H7 (cell line): ENCODE data around the gene ATP6V1E1. TPM values are rescaled to one million over a fixed set of nuclear protein-coding genes. Genes with fewer than 3 reads are reported as not detected.

Experiments used
- DNase-seq: peaks from one replicate; pipeline ENCODE4 v3.0.0; 2012
- H3K27me3 ChIP-seq: 2 replicates; pipeline ENCODE4 v1.6.0; 2011; ENCODE audit warnings: mild to moderate bottlenecking, low read length; ENCODE audit not compliant: control insufficient read depth, insufficient read depth
- H3K36me3 ChIP-seq: replicated peaks from 2 replicates; pipeline ENCODE4 v1.5.1; 2011; ENCODE audit warnings: low read length; ENCODE audit not compliant: control insufficient read depth, insufficient read depth
- H3K4me3 ChIP-seq: 2 replicates; pipeline ENCODE4 v1.5.1; 2011; ENCODE audit warnings: low read depth, mild to moderate bottlenecking, control low read depth, low read length, moderate library complexity; ENCODE audit not compliant: insufficient read depth
- total RNA-seq: library from RNA; depleted of rRNA; stranded (reverse); fragments of >200 nt; shearing (Covaris generic); gene quantifications from 2 replicates; pipeline ENCODE4 v1.2.3, GENCODE V29; 2014

The ATP6V1E1 gene
- total RNA-seq, 1 experiment from 2014 or later: 109 TPM

- H3K36me3 ChIP-seq: peaks cover 16% of the 10 kb centered on the region
- no peaks in the 10 kb centered on the region for H3K27me3 ChIP-seq
- no peak overlapping the region for H3K4me3 ChIP-seq
- DNase-seq: no peak
These were observed 16.5 kb downstream of the ATP6V1E1 start for GRCh38 chr22:17612057-17612456.

- H3K4me3 ChIP-seq: no peak overlapping the region
- DNase-seq: no peak
- peaks cover 15% of the 10 kb centered on the region for H3K36me3 ChIP-seq
- H3K27me3 ChIP-seq: no peaks in the 10 kb centered on the region
These were observed 20.5 kb downstream of the ATP6V1E1 start for GRCh38 chr22:17607891-17608521.

- no peak for DNase-seq
- peaks cover 8% of the 10 kb centered on the region for H3K36me3 ChIP-seq
- no peak overlapping the region for H3K4me3 ChIP-seq
- H3K27me3 ChIP-seq: no peaks in the 10 kb centered on the region
These were observed 22.1 kb downstream of the ATP6V1E1 start for GRCh38 chr22:17606496-17606895.

GRCh38 chr22:17603668-17604067, 24.9 kb downstream of the ATP6V1E1 start:
- Histone ChIP-seq H3K4me3 (no peak overlapping the region), H3K36me3 (peaks cover 11% of the 10 kb centered on the region), H3K27me3 (no peaks in the 10 kb centered on the region)
- no peak for DNase-seq

GRCh38 chr22:17601031-17601430, 27.5 kb downstream of the ATP6V1E1 start:
- H3K36me3 ChIP-seq: peaks cover 20% of the 10 kb centered on the region
- no peak overlapping the region for H3K4me3 ChIP-seq
- no peak for DNase-seq
- no peaks in the 10 kb centered on the region for H3K27me3 ChIP-seq

GRCh38 chr22:17598318-17598717, 30.2 kb downstream of the ATP6V1E1 start:
- no peaks in the 10 kb centered on the region for H3K27me3 ChIP-seq
- H3K4me3 ChIP-seq: no peak overlapping the region
- H3K36me3 ChIP-seq: peaks cover 21% of the 10 kb centered on the region
- DNase-seq: no peak

GRCh38 chr22:17597217-17597616, 31.3 kb downstream of the ATP6V1E1 start:
- no peak for DNase-seq
- Histone ChIP-seq H3K36me3 (peaks cover 26% of the 10 kb centered on the region), H3K4me3 (no peak overlapping the region), H3K27me3 (no peaks in the 10 kb centered on the region)

- H3K27me3 ChIP-seq: no peaks in the 10 kb centered on the region
- H3K4me3 ChIP-seq: no peak overlapping the region
- no peak for DNase-seq
- peaks cover 27% of the 10 kb centered on the region for H3K36me3 ChIP-seq
These were observed 32.3 kb downstream of the ATP6V1E1 start for GRCh38 chr22:17596226-17596625.

GRCh38 chr22:17592201-17592600, 36.3 kb downstream of the ATP6V1E1 start:
- Histone ChIP-seq H3K36me3 (peaks cover 15% of the 10 kb centered on the region), H3K4me3 (no peak overlapping the region), H3K27me3 (no peaks in the 10 kb centered on the region)
- DNase-seq: no peak

- Histone ChIP-seq H3K4me3 (no peak overlapping the region), H3K36me3 (peaks cover 9% of the 10 kb centered on the region), H3K27me3 (no peaks in the 10 kb centered on the region)
- DNase-seq: no peak
These were observed 38.0 kb downstream of the ATP6V1E1 start for GRCh38 chr22:17590586-17590985.

- no peak overlapping the region for H3K4me3 ChIP-seq
- peaks cover 9% of the 10 kb centered on the region for H3K36me3 ChIP-seq
- DNase-seq: no peak
- no peaks in the 10 kb centered on the region for H3K27me3 ChIP-seq
These were observed 38.7 kb downstream of the ATP6V1E1 start for GRCh38 chr22:17589810-17590375.

GRCh38 chr22:17588606-17589005, 39.9 kb downstream of the ATP6V1E1 start:
- DNase-seq: no peak
- Histone ChIP-seq H3K27me3 (no peaks in the 10 kb centered on the region), H3K36me3 (peaks cover 6% of the 10 kb centered on the region), H3K4me3 (no peak overlapping the region)

- H3K36me3 ChIP-seq: peaks cover 5% of the 10 kb centered on the region
- H3K27me3 ChIP-seq: no peaks in the 10 kb centered on the region
- no peak for DNase-seq
- H3K4me3 ChIP-seq: no peak overlapping the region
These were observed 40.9 kb downstream of the ATP6V1E1 start for GRCh38 chr22:17587629-17588028.

- no peaks in the 10 kb centered on the region for H3K27me3 ChIP-seq
- DNase-seq: no peak
These were observed 41.6 kb downstream of the ATP6V1E1 start for GRCh38 chr22:17586831-17587440.

GRCh38 chr22:17583151-17583550, 45.4 kb downstream of the ATP6V1E1 start:
- H3K4me3 ChIP-seq: no peak overlapping the region
- no peak for DNase-seq
- H3K27me3 ChIP-seq: no peaks in the 10 kb centered on the region
- no peaks in the 10 kb centered on the region for H3K36me3 ChIP-seq

More at GRCh38 chr22:17586831-17587440, 41.6 kb downstream of the ATP6V1E1 start:
- Histone ChIP-seq H3K4me3 (no peak overlapping the region), H3K36me3 (no peaks in the 10 kb centered on the region; the same call in 1 of the 2 replicates)
